ENCODE data around the gene SPATA13. TPM values are rescaled to one million over a fixed set of nuclear protein-coding genes. Genes with fewer than 3 reads are reported as not detected.
A peak's percentile ranks its signal among the peaks of the same experiment; 100 is the strongest.

The SPATA13 gene
- total and polyA plus RNA-seq, 2 experiments from 2014 or later, result 2.4 to 4.6 TPM

DNA sequence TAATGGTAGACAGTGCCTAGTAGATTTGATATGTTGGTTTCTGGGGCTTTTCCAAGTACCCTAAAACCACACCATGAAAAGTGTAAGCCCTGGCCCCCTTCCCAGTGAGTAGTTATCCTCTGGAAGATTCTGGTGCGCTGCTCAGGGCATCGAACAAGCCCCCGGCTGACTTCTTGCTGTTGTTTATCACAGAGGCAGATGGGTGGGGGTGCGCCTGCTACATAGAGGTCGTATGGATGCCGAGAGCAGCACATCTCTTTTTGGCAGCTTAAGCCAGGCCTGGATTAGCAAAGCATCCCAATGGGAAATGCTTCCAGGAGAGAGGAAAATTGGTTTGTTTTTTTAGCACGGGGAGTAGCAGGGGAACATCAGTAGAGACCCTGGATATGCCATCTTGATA lies 26.3 kb upstream of the SPATA13 start:
- Histone ChIP-seq H3K27ac (no peak overlapping the region), H3K36me3 (ENCODE audit: low read depth) (no peaks in the 10 kb centered on the region), H3K9me3 (ENCODE audit: low read depth) (no peaks in the 10 kb centered on the region), H3K4me1 (ENCODE audit: insufficient read depth) (peaks cover 13% of the 10 kb centered on the region), H3K4me3 (no peak overlapping the region), H3K4me2 (ENCODE audit: unreplicated experiment) (no peak overlapping the region), H3F3A (ENCODE audit: insufficient read depth) (no peaks in the 10 kb centered on the region), H4K20me1 (ENCODE audit: insufficient read depth) (no peaks in the 10 kb centered on the region), H3K9ac (no peak overlapping the region), H2AFZ (no peak overlapping the region), H3K79me2 (ENCODE audit: insufficient read depth) (no peaks in the 10 kb centered on the region), H3K27me3 (replicated peaks; ENCODE audit: insufficient read depth) (no peaks in the 10 kb centered on the region), H3K9me2 (ENCODE audit: insufficient read depth) (no peaks in the 10 kb centered on the region)
- TF ChIP-seq EZH2 (IDR thresholded peaks at IDR 0.05; ENCODE audit: insufficient read depth, poor library complexity, severe bottlenecking), result no peak
- TF ChIP-seq EZH2phosphoT487 (IDR thresholded peaks at IDR 0.05; ENCODE audit: insufficient read depth, low read depth), result no peak
- no peak for DNase-seq
- WGBS, 2 experiments (ENCODE audit: low coverage in 1 of 2, low lambda C conversion rate in 2 of 2, missing lambda C conversion rate in 2 of 2), result 90 to 91% methylated on average over 7 of the region's 7 CpGs
- in situ Hi-C loops (cut with MboI), result no loop called here

GRCh38 chr13:24134757-24135156 lies 25.8 kb upstream of the SPATA13 start:
- Histone ChIP-seq H3K4me1 (ENCODE audit: insufficient read depth) (peaks cover 13% of the 10 kb centered on the region), H4K20me1 (ENCODE audit: insufficient read depth) (no peaks in the 10 kb centered on the region), H3K9me3 (ENCODE audit: low read depth) (no peaks in the 10 kb centered on the region), H3F3A (ENCODE audit: insufficient read depth) (no peaks in the 10 kb centered on the region), H2AFZ (no peak overlapping the region), H3K27ac (no peak overlapping the region), H3K4me2 (ENCODE audit: unreplicated experiment) (peak overlapping the region; percentile 7), H3K79me2 (ENCODE audit: insufficient read depth) (no peaks in the 10 kb centered on the region), H3K4me3 (no peak overlapping the region), H3K9me2 (ENCODE audit: insufficient read depth) (no peaks in the 10 kb centered on the region), H3K27me3 (replicated peaks; ENCODE audit: insufficient read depth) (no peaks in the 10 kb centered on the region), H3K9ac (no peak overlapping the region), H3K36me3 (ENCODE audit: low read depth) (no peaks in the 10 kb centered on the region)
- WGBS, 2 experiments (ENCODE audit: low coverage in 1 of 2, low lambda C conversion rate in 2 of 2, missing lambda C conversion rate in 2 of 2), result 54 to 55% methylated on average over 6 of the region's 6 CpGs
- in situ Hi-C loops (cut with MboI), result no loop called here
- DNase-seq, result peak; percentile 34
- no peak for TF ChIP-seq EZH2phosphoT487 (IDR thresholded peaks at IDR 0.05; ENCODE audit: insufficient read depth, low read depth)
- no peak for TF ChIP-seq EZH2 (IDR thresholded peaks at IDR 0.05; ENCODE audit: insufficient read depth, poor library complexity, severe bottlenecking)

GRCh38 chr13:24135674-24136300 lies 24.7 kb upstream of the SPATA13 start:
- Histone ChIP-seq H2AFZ (no peak overlapping the region), H4K20me1 (ENCODE audit: insufficient read depth) (no peaks in the 10 kb centered on the region), H3K4me3 (no peak overlapping the region), H3K36me3 (ENCODE audit: low read depth) (no peaks in the 10 kb centered on the region), H3K9me2 (ENCODE audit: insufficient read depth) (no peaks in the 10 kb centered on the region), H3K4me2 (ENCODE audit: unreplicated experiment) (peak overlapping the region; percentile 49), H3F3A (ENCODE audit: insufficient read depth) (no peaks in the 10 kb centered on the region), H3K9ac (no peak overlapping the region), H3K27ac (peak overlapping the region; percentile 11; the same call in 1 of the 2 replicates), H3K4me1 (ENCODE audit: insufficient read depth) (peaks cover 13% of the 10 kb centered on the region), H3K9me3 (ENCODE audit: low read depth) (no peaks in the 10 kb centered on the region), H3K79me2 (ENCODE audit: insufficient read depth) (no peaks in the 10 kb centered on the region), H3K27me3 (replicated peaks; ENCODE audit: insufficient read depth) (no peaks in the 10 kb centered on the region)
- in situ Hi-C loops (cut with MboI), result no loop called here
- peak; percentile 63 for DNase-seq
- WGBS, 2 experiments (ENCODE audit: low coverage in 1 of 2, low lambda C conversion rate in 2 of 2, missing lambda C conversion rate in 2 of 2), result 71 to 79% methylated on average over 3 to 5 of the region's 5 CpGs
- TF ChIP-seq EZH2phosphoT487 (IDR thresholded peaks at IDR 0.05; ENCODE audit: insufficient read depth, low read depth), result no peak
- TF ChIP-seq EZH2 (IDR thresholded peaks at IDR 0.05; ENCODE audit: insufficient read depth, poor library complexity, severe bottlenecking), result no peak

- Histone ChIP-seq H3K9me3 (ENCODE audit: low read depth) (no peaks in the 10 kb centered on the region), H3K9me2 (ENCODE audit: insufficient read depth) (no peaks in the 10 kb centered on the region), H3K27ac (no peak overlapping the region), H3K79me2 (ENCODE audit: insufficient read depth) (no peaks in the 10 kb centered on the region), H3K27me3 (replicated peaks; ENCODE audit: insufficient read depth) (no peaks in the 10 kb centered on the region), H3F3A (ENCODE audit: insufficient read depth) (no peaks in the 10 kb centered on the region), H3K4me3 (no peak overlapping the region), H3K4me1 (ENCODE audit: insufficient read depth) (peaks cover 13% of the 10 kb centered on the region), H3K4me2 (ENCODE audit: unreplicated experiment) (no peak overlapping the region), H2AFZ (no peak overlapping the region), H4K20me1 (ENCODE audit: insufficient read depth) (no peaks in the 10 kb centered on the region), H3K9ac (no peak overlapping the region), H3K36me3 (ENCODE audit: low read depth) (no peaks in the 10 kb centered on the region)
- in situ Hi-C loops (cut with MboI), result no loop called here
- TF ChIP-seq EZH2 (IDR thresholded peaks at IDR 0.05; ENCODE audit: insufficient read depth, poor library complexity, severe bottlenecking), result no peak
- TF ChIP-seq EZH2phosphoT487 (IDR thresholded peaks at IDR 0.05; ENCODE audit: insufficient read depth, low read depth), result no peak
- DNase-seq, result no peak
- 93 to 94% methylated on average over 5 of the region's 5 CpGs for whole genome bisulfite sequencing, 2 experiments (ENCODE audit: low coverage in 1 of 2, low lambda C conversion rate in 2 of 2, missing lambda C conversion rate in 2 of 2)
Measured at GRCh38 chr13:24138911-24139310, 21.6 kb upstream of the SPATA13 start.

Data from GM23248 (cell line).